Type B pancreatic cell (in vitro differentiated cells): Measurements from ENCODE around the gene NDFIP2. TPM values are rescaled to one million over a fixed set of nuclear protein-coding genes. Genes with fewer than 3 reads are reported as not detected.

Experiments used
- DNase-seq: peaks from one replicate; pipeline ENCODE4 v3.0.0; 2021; ENCODE audit warnings: mixed read lengths; ENCODE audit not compliant: unreplicated experiment; ENCODE audit errors: extremely low spot score
- H3K27ac Mint-ChIP-seq: 2 replicates; pipeline ENCODE4 v1.8.0; 2021; ENCODE audit warnings: mild to moderate bottlenecking, mixed read lengths
- H3K27me3 Mint-ChIP-seq: 2 replicates; pipeline ENCODE4 v1.8.0; 2021; ENCODE audit warnings: mixed read lengths
- H3K36me3 Mint-ChIP-seq: 2 replicates; pipeline ENCODE4 v1.8.0; 2021; ENCODE audit warnings: mixed read lengths
- H3K4me1 Mint-ChIP-seq: one replicate; pipeline ENCODE4 v1.8.0; 2021; ENCODE audit warnings: mixed read lengths; ENCODE audit not compliant: unreplicated experiment
- H3K4me3 Mint-ChIP-seq: 2 replicates; pipeline ENCODE4 v1.8.0; 2021; ENCODE audit warnings: mild to moderate bottlenecking, mixed read lengths
- H3K9me3 Mint-ChIP-seq: 2 replicates; pipeline ENCODE4 v1.8.0; 2021; ENCODE audit warnings: mixed read lengths
- total RNA-seq: library from RNA; stranded (reverse); gene quantifications from 2 replicates; pipeline ENCODE4 v1.2.1, GENCODE V29; 2021; ENCODE audit warnings: low replicate concordance
- TF ChIP-seq, protein P1 (sequence below): fragments of 200-600 bp; sonication (generic); conservative IDR thresholded peaks from 2 replicates; pipeline ENCODE4 v1.5.0; 2021; ENCODE audit warnings: antibody characterized with exemption, mild to moderate bottlenecking

Gene NDFIP2
- total RNA-seq, 1 donor from 2014 or later = 41.7 TPM

DNA sequence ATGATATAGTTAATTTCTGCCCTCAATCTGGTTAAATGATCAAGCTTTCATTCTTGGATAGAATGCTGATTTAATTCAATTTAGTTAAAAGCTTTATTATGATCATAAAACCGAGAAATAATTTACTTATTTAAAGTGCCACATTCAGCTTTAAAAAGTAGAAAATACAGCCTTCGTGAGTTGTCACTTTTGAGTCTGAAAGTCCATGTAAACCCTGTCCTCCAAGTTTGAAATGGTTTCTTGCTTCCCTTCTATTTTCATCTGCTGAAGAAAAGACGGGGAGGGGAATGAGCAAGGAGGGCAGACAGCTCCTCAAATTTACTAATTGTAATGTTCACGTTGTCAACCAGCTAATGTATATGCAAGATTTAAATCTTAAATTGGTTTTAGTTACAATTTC lies 59.5 kb downstream of the NDFIP2 start:
- TF ChIP-seq, protein P1, sequence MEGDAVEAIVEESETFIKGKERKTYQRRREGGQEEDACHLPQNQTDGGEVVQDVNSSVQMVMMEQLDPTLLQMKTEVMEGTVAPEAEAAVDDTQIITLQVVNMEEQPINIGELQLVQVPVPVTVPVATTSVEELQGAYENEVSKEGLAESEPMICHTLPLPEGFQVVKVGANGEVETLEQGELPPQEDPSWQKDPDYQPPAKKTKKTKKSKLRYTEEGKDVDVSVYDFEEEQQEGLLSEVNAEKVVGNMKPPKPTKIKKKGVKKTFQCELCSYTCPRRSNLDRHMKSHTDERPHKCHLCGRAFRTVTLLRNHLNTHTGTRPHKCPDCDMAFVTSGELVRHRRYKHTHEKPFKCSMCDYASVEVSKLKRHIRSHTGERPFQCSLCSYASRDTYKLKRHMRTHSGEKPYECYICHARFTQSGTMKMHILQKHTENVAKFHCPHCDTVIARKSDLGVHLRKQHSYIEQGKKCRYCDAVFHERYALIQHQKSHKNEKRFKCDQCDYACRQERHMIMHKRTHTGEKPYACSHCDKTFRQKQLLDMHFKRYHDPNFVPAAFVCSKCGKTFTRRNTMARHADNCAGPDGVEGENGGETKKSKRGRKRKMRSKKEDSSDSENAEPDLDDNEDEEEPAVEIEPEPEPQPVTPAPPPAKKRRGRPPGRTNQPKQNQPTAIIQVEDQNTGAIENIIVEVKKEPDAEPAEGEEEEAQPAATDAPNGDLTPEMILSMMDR = no peak
- no peaks in the 10 kb centered on the region for H3K9me3 Mint-ChIP-seq
- H3K27ac Mint-ChIP-seq = no peak overlapping the region
- no peaks in the 10 kb centered on the region for H3K27me3 Mint-ChIP-seq
- no peak overlapping the region for H3K4me3 Mint-ChIP-seq
- no peak for DNase-seq
- H3K36me3 Mint-ChIP-seq = peaks cover 8% of the 10 kb centered on the region
- no peaks in the 10 kb centered on the region for H3K4me1 Mint-ChIP-seq

DNA sequence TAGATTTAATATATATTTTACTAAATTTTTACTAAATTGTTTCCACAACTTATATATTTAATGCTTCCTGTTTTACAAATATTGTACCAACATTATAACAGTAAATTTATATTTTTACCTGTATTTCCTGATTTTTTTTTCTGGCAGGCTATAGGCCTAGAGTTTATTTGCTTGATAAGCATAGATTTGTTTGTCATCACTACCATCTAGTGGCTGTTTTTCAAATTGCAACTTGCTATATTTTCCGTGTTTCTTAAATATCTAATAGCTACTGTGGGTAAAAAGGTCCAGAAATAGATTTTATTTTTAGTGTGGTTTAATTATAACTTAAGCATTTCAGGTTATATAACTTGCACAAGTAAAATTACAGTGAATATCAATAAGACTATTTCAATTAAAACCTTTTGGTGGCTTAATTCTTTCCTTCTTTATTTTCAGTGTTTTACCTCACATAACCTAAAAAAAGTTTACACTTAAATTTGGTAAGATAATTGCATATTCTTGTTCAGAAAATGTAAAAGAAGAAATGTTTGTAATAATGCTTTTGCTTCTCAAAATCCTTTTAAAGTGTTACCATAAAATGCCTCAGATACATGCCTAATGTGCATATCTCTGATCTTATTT lies 60.6 kb downstream of the NDFIP2 start:
- no peak for DNase-seq
- TF ChIP-seq, protein P1 = peak; percentile 93
- Mint-ChIP-seq H3K27ac (no peak overlapping the region), H3K4me1 (no peaks in the 10 kb centered on the region), H3K27me3 (no peaks in the 10 kb centered on the region), H3K36me3 (peaks cover 8% of the 10 kb centered on the region), H3K9me3 (no peaks in the 10 kb centered on the region), H3K4me3 (no peak overlapping the region)

DNA sequence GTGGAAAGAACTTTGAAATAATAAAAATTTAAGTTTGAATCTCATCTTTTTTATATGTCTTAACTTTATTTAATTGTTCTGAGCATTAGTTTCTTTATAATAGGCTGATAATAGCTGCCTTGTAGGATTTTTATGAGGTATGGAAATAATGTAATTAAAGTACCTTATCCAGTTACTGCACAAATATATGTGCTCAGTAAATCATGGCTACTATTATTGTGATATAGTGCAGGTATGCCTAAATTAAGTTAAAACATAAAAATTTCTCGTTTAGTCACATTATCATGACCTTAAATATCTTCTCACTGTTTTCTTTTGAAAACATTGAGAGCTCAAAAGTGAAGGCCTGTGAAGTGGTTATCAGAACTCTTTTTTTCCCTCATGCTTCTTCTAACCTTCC lies 62.9 kb downstream of the NDFIP2 start:
- H3K4me1 Mint-ChIP-seq = peaks cover 9% of the 10 kb centered on the region
- TF ChIP-seq, protein P1 = no peak
- no peak for DNase-seq
- no peak overlapping the region for H3K27ac Mint-ChIP-seq
- no peaks in the 10 kb centered on the region for H3K27me3 Mint-ChIP-seq
- no peaks in the 10 kb centered on the region for H3K36me3 Mint-ChIP-seq
- no peaks in the 10 kb centered on the region for H3K9me3 Mint-ChIP-seq
- no peak overlapping the region for H3K4me3 Mint-ChIP-seq

DNA sequence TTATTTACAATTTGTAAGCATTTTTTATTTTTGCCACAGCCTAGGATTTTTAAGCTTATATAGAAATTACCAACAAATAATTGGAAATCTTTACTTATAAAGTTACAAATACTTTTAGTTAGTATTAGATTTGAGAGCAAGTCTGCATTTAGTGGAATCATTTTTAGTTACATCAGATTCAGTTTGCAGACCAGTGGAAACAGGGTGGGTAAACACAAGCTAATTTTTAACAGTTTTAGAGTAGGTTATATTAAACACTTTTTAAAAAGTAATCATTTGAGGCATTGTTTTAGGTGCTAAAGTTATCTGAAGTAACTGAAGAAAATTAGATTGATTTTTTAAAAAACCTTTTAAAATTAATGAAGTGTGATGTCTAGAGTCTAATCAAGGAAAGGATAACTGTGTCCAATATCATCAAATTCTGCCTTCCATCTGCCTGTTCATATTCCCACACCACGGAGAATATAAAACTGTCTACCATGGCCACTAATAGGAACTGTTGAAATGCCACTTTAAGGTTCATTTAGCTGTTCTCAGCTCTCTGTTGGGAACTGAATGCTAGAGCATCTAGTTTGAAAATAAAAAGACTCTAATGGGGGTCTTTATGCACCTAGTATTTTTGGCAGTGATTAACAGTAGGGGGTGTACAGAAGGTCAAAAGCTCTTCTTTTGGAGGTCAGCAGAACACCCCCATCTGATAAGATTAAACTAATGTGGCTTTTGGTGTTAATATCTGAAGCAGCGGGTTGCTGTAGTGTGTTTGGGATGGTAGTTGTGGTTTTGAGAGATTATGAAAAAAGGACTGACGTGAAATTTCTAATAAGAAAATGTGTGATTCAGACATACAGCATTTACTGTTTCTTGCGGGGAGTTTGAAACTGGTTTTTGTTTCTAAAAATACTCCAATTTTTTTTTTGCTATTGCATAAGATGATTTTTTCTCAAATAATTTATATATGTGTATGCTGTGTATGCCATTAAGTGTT lies 66.5 kb downstream of the NDFIP2 start:
- Mint-ChIP-seq H3K9me3 (no peaks in the 10 kb centered on the region), H3K36me3 (no peaks in the 10 kb centered on the region), H3K4me3 (no peak overlapping the region), H3K27ac (no peak overlapping the region), H3K4me1 (peaks cover 16% of the 10 kb centered on the region), H3K27me3 (no peaks in the 10 kb centered on the region)
- TF ChIP-seq, protein P1 = no peak
- DNase-seq = no peak

DNA sequence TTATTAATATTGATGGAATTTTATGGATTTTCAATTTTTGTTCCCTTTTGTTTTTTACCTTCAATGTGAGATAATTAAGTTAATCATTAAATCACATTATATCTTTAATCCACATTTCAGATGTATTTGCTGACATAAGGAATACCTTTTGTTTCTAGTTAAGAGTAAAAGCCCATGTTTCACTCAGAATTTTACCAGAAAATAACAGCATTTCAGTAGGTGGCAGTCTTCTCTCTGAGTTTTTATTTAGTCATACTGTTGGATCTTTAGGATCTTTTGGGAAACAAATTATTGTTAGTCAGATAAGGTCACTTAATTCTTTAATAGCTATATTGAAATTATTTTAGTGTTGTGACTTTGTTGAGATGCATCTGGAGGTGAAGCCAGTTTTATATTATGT lies 67.9 kb downstream of the NDFIP2 start:
- no peaks in the 10 kb centered on the region for H3K27me3 Mint-ChIP-seq
- H3K9me3 Mint-ChIP-seq = no peaks in the 10 kb centered on the region
- H3K27ac Mint-ChIP-seq = no peak overlapping the region
- no peak for DNase-seq
- TF ChIP-seq, protein P1 = peak; percentile 67
- no peaks in the 10 kb centered on the region for H3K36me3 Mint-ChIP-seq
- H3K4me3 Mint-ChIP-seq = no peak overlapping the region
- peaks cover 16% of the 10 kb centered on the region for H3K4me1 Mint-ChIP-seq
